Measurements from ENCODE around the gene HSD17B8.

DNA sequence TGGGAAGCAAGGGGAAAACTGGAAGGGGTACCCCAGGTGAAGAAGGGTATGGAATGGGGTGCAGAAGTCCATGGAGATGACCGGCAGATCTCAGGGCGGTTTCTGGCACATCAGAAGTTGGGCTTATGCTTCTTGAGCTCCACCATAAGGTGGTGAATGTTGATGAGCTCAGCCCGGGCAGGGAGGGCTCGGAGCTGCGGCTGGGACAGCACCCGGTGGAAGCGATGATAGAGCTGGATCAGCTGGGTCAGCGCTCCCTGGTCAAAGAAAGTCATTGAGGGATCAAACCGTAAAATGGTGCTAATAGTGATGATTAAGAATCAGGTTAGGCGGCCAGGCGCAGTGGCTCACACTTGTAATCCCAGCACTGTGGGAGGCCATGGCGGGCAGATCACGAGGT lies 46.3 kb downstream of the HSD17B8 start:
- TF ChIP-seq, protein P1, sequence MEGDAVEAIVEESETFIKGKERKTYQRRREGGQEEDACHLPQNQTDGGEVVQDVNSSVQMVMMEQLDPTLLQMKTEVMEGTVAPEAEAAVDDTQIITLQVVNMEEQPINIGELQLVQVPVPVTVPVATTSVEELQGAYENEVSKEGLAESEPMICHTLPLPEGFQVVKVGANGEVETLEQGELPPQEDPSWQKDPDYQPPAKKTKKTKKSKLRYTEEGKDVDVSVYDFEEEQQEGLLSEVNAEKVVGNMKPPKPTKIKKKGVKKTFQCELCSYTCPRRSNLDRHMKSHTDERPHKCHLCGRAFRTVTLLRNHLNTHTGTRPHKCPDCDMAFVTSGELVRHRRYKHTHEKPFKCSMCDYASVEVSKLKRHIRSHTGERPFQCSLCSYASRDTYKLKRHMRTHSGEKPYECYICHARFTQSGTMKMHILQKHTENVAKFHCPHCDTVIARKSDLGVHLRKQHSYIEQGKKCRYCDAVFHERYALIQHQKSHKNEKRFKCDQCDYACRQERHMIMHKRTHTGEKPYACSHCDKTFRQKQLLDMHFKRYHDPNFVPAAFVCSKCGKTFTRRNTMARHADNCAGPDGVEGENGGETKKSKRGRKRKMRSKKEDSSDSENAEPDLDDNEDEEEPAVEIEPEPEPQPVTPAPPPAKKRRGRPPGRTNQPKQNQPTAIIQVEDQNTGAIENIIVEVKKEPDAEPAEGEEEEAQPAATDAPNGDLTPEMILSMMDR (optimal IDR thresholded peaks at IDR 0.05 in 1 of 3, IDR thresholded peaks at IDR 0.05 in 1 of 3, conservative IDR thresholded peaks at IDR 0.05 in 1 of 3; ENCODE audit: extremely low read depth in 1 of 3, insufficient read depth in 2 of 3, low read length in 3 of 3) = no peak
- no peak for TF ChIP-seq EZH2 (IDR thresholded peaks at IDR 0.05; ENCODE audit: low read length)

Data from keratinocyte (primary cell).